SH-SY5Y (cell line): Measurements from ENCODE around the gene NR3C2.
A peak's percentile ranks its signal among the peaks of the same experiment; 100 is the strongest.

Experiments
- GATA2 ChIP-seq: IDR thresholded peaks from 2 replicates; pipeline ENCODE4 v1.6.1; 2011; ENCODE audit warnings: mild to moderate bottlenecking, low read depth, low read length
- GATA3 ChIP-seq: IDR thresholded peaks from 2 replicates; pipeline ENCODE4 v1.6.1; 2011; ENCODE audit warnings: low read depth, mild to moderate bottlenecking, low read length, moderate library complexity

DNA sequence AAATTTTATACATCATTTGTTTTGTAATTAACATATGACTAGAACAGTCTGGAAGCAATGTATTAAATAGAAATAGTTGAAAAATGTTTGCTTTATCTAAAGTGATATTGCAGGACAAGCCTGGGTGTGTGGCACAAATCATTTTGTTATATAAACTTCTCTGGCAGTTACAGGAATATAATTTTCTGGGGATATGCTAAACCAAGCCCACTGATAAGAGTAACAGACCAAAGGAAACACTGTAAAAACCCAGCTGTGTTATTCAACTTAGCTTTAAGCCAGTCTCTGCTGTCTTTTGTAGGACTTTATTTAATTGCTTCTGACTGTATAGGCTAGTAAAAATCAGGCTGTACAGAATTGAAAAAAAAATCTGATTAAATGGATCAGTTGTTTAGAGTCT, 156.2 kb downstream of the NR3C2 start:
- TF ChIP-seq GATA2 (peak; percentile 58), GATA3 (peak; percentile 58)
